GM19324 (cell line): ENCODE measurements around the gene SCAPER.
A peak's percentile ranks its signal among the peaks of the same experiment; 100 is the strongest.
"Not testable (repeated sequence)": the region's sequence is repeated elsewhere in the genome, so short reads cannot be mapped to it uniquely, and the experiment has no call there.

Source experiments
- ATAC-seq: cut with Tn5 transposase; IDR thresholded peaks from one replicate; pipeline ENCODE4 v1.9.1; 2021; ENCODE audit warnings: mild to moderate bottlenecking, moderate library complexity; ENCODE audit not compliant: unreplicated experiment, low FRiP score

Gene SCAPER

GRCh38 chr15:76791511-76791910 lies 113.6 kb downstream of the SCAPER start:
- ATAC-seq, result no peak

DNA sequence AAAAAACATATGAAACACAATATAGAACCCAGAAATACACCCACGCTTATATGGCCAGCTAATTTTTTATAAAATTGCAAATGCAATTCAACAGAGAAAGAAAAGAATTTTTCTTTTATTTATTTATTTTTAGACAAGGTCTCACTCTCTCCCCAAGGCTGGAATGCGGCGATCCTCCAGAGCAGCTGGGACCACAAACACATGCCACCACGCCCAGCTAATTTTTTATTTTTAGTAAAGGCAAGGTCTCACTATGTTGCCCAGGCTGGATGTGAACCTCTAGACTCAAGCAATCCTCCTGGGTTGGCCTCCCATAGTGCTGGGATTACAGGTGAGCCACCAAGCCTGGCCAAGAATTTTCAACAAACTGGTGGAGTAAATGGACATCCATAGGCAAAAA lies 117.9 kb downstream of the SCAPER start:
- ATAC-seq, result no peak

DNA sequence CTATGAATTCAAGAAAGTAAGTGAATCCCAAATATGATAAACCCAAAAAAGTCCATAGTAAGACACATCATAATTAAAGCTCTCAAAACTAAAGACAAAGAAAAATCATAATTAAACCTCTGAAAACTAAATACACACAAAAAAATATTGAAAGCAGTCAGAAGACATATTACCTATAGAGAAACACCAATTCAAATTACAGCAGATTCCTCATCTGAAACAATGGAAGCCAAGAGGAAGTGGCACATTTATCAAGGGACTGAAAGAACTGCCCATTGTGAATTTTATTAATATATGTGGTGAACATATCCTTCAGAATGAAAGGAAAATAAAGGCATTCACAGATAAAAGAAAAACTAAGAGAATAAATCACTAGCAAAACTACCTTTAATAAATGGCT lies 128.2 kb downstream of the SCAPER start:
- ATAC-seq, result no peak

- ATAC-seq, result no peak
Measured at GRCh38 chr15:76776480-76776879, 128.7 kb downstream of the SCAPER start.

- no peak for ATAC-seq
Measured at GRCh38 chr15:76773234-76773633, 131.9 kb downstream of the SCAPER start.

DNA sequence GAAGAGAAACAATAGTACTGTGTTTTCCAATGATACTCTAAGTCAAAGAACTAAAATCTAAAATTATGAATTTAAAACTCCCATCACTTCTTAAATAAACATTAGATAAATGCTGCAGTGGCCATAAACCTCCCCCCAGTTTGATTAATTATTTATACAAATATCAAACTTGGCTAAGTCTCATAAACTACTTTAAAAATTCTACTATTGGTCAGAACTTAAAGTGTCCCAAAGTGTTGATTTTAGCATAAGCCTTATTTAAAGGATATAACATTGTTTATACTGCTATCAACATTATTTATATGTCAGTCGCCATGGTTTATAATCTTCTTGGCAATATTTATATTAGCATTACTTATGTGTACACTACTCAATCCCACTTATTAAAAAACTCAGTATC lies 132.4 kb downstream of the SCAPER start:
- no peak for ATAC-seq

DNA sequence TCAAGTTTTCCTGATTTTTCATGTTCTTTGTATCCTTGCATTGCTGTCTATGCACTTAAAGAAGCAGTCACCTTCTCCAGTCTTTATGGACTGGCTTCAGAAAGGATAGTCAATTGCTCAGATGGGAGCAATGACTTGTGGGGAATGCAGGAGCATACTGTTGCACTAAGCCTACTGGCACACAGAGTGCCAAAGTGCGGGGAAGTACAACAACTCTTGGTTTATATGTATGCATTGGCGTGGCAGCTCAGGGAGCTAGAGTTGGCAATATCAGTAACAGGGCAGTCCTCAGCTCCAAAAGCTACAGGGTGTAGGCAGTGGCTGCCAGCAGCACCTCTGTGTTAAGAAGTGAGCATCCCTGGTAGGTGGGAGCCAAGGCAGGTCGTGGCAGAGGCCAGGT lies 141.1 kb downstream of the SCAPER start:
- ATAC-seq, result no peak

- ATAC-seq, result no peak
Measured at GRCh38 chr15:76763554-76763953, 141.6 kb downstream of the SCAPER start.

DNA sequence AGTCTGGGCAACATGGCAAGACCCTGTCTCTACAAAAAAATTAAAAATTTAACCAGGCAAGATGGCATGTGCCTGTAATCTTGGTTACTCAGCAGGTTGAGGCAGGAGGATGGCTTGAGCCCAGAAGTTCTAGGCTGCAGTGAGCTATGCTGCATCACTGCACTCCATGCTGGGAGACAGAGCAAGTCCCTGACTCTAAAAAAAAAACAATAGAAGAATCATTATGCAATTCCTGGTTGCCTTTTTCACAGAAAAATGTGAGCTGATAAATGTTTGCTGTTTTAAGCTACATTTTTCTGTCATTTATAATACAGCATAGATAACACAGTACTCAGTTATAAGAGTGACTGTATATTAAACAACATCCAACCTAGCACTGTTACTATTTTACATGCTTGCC lies 148.8 kb downstream of the SCAPER start:
- ATAC-seq, result no peak

- no peak for ATAC-seq
Measured at GRCh38 chr15:76753771-76754170, 151.4 kb downstream of the SCAPER start.

DNA sequence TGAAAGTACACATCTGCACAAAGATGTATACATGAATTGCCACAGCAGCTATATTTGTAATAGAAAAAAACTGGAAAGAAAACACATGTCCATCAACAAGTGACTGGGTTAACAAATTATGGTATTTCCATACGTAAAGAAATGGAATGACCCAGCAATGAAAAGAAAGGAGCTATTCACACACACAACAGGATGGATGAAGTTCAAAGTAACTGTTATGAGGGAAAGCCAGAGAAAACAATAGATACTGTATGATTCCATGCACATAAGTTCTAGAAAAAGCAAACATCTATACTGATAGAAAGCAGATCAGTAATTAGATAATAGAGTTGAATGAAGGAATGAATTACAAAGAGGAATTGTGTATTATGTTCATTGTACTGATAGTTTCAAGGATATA lies 152.0 kb downstream of the SCAPER start:
- ATAC-seq, result no peak

GRCh38 chr15:76752549-76752948 lies 152.6 kb downstream of the SCAPER start:
- no peak for ATAC-seq

DNA sequence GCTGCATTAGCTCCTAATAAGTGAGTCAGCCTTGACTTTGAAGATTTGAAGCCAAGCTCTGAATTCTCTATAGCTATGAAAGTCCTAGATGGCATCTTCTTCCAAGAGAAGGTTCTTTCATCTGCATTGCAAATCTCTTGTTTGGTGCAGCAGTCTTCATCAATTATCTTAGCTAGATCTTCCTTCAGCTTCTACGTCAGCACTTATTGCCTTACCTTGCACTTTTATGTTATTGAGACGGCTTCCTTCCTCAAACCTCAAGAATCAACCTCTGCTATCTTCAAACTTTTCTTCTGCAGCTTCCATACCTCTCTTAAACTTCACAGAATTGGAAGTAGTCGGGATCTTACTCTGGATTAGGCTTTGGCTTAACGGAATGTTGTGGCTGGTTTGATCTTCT lies 167.6 kb downstream of the SCAPER start:
- no peak for ATAC-seq

GRCh38 chr15:76732321-76732720 lies 172.8 kb downstream of the SCAPER start:
- not testable (repeated sequence) for ATAC-seq

DNA sequence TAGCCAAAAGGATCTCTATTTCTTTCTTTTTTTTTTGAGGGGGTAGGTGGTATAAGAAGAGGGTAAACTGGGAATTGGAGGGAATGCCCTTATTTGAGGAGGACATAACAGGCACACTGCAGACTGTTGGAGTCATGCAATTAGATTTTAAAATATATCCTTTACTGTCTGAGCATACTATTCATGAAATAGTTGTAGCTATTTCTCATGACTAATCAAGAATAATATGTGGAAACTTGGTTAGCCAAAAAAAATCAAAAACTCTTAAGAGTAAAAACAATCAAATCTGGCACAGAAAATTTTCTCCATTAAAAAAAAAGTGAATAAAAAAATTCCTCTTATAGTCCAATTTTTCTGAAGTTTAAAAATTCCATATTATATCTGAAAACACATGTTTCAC lies 174.9 kb downstream of the SCAPER start:
- ATAC-seq, result no peak

- ATAC-seq, result no peak
Measured at GRCh38 chr15:76718863-76719262, 186.3 kb downstream of the SCAPER start.

- no peak for ATAC-seq
Measured at GRCh38 chr15:76714950-76715349, 190.2 kb downstream of the SCAPER start.

DNA sequence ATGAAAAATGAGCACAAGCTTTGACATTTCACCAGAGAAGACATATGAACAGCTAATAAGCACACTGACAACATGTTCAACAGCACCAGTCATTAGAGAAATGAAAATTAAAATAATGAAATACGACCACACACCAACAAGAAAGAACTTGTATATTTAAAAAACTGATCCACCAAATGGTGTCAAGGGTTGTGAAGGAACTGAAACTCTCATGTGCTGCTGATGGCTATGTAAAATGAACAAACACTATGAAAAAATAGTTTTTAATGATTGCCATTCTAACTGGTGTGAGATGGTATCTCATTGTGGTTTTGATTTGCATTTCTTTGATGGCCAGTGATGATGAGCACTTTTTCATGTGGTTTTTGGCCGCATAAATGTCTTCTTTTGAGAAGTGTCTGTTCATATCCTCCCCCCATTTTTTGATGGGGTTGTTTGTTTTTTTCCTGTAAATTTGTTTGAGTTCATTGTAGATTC lies 193.8 kb downstream of the SCAPER start:
- ATAC-seq, result peak; percentile 71

GRCh38 chr15:76704032-76704431 lies 201.1 kb downstream of the SCAPER start:
- ATAC-seq, result not testable (repeated sequence)

DNA sequence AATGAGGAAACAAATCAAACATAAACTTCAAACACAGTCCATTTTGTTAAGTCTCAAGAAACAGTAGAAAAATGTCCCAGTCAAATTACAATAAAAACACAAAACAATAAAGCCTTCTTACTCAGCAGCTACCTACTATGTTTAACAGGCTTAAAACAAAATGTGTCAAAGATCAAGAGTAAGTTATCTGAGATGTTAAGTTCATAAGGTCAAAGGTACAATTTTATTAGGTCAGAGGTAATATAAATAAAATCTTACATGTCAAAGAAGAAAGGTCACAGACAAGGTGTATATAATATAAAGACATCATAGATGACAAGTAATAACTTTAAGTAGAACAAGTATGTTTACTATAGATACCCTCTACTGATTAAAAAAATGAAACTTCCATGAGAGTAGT lies 208.3 kb downstream of the SCAPER start:
- no peak for ATAC-seq

DNA sequence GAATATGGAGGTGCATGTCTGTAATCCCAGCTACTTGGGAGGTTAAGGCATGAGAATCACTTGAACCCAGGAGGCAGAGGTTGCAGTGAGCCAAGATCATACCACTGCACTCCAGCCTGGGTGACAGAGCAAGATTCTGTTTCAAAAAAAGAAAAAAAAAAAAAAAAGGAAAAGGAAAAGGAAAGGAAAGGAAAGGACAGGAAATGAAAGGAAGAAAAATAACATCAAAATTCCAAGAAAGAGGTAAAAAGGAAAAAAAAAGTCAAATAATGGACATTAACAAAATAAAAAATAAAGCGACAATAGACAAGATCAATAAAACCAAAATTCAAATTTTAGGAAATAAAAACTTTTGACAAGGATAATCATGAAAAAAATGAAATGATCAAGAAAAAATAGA lies 212.6 kb downstream of the SCAPER start:
- not testable (repeated sequence) for ATAC-seq

- not testable (repeated sequence) for ATAC-seq
Measured at GRCh38 chr15:76687592-76687991, 217.5 kb downstream of the SCAPER start.

DNA sequence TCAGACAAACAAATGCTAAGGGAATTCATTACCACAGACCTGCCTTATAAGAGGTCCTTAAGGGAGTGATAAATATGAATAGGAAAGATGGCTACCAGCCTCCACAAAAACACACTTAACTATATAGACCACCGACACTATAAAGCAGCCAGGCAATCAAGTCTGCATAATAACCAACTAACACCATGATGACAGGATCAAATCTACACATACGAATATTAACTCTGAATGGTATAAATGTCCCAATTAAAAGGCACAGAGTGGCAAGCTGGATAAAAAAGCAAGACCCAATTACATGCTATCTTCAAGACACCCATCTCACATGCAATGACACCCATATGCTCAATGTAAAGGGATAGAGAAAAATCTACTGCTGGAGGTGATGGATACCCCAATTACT lies 221.1 kb downstream of the SCAPER start:
- ATAC-seq, result no peak
